Astrocyte of the spinal cord (primary cell): Measurements from ENCODE around the gene IFNG.
"Not testable (repeated sequence)": the region's sequence is repeated elsewhere in the genome, so short reads cannot be mapped to it uniquely, and the experiment has no call there.

Experiments
- DNase-seq: peaks from one replicate; pipeline ENCODE4 v3.0.0; 2011; ENCODE audit warnings: low read depth, low spot score
- H3K4me3 ChIP-seq: 2 replicates; pipeline ENCODE4 v1.5.1; 2011; ENCODE audit warnings: low read depth, mild to moderate bottlenecking, low read length, moderate library complexity
- in situ Hi-C: cut with HindIII; loops from 2 replicates; pipeline ENCODE4 v1.10.0; 2017; ENCODE audit warnings: low sequenced_read_pairs
- TF ChIP-seq, protein P1 (sequence below): IDR thresholded peaks from 2 replicates; pipeline ENCODE4 v1.5.1; 2012; ENCODE audit warnings: low read depth, mild to moderate bottlenecking, low read length, inconsistent platforms

The IFNG gene

DNA sequence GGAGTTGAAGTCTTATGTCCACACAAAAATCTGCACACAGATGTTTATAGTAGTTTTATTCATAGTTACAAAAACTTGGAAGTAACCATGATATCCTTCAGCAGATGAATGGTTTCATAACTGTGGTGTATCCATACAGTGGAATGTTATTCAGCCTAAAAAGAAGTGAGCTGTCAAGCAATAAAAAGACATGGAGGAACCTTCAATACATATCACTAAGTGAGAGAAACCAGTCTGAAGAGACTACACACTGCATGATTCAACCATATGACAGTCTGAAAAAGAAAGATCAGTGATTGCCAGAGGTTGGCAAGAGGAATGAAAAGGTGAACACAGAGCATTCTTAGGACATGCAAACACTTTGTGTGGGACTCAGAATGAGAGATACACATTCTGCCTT is 18.6 kb upstream of the IFNG start:
- no peak for DNase-seq
- in situ Hi-C loops = no loop called here
- H3K4me3 ChIP-seq = no peak overlapping the region
- TF ChIP-seq, protein P1, sequence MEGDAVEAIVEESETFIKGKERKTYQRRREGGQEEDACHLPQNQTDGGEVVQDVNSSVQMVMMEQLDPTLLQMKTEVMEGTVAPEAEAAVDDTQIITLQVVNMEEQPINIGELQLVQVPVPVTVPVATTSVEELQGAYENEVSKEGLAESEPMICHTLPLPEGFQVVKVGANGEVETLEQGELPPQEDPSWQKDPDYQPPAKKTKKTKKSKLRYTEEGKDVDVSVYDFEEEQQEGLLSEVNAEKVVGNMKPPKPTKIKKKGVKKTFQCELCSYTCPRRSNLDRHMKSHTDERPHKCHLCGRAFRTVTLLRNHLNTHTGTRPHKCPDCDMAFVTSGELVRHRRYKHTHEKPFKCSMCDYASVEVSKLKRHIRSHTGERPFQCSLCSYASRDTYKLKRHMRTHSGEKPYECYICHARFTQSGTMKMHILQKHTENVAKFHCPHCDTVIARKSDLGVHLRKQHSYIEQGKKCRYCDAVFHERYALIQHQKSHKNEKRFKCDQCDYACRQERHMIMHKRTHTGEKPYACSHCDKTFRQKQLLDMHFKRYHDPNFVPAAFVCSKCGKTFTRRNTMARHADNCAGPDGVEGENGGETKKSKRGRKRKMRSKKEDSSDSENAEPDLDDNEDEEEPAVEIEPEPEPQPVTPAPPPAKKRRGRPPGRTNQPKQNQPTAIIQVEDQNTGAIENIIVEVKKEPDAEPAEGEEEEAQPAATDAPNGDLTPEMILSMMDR = no peak

DNA sequence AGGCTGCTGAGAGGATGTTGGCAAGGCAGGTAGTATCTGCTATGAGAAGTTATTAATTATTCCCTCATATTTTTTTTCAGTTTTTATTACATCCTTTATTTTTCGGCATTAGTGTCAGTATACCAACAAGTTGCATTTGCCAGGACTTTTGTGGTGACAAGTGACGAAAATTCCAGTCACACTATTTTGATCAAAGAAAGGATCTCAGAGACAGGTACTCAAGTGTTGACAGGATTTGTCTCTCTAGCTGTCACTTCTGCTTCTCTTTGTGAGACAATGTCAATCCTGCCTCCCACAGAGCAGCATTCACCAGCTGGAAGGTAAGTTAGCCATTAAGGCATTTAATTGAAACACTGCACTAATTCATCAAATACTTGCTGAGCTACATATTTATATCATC is 18.0 kb upstream of the IFNG start:
- no peak overlapping the region for H3K4me3 ChIP-seq
- in situ Hi-C loops = no loop called here
- no peak for DNase-seq

DNA sequence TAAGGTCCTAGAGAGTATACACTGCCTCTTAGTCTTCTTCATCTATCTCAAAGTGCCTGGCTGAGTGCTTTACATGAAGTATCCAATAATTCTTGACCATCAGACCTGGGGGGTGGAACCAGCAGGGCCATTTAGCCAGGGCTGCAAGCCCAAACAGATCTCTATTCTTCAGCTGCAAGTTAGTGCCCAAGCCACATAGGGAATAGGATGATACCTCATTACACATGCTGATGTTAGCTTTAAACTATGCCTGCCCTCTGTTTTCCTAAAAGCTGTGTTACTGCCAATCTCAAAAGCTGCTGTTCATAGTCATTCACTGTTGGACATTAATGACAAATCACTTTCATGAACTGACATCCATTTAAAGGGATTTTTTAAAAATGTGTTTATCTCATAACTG is 16.7 kb upstream of the IFNG start:
- in situ Hi-C loops = no loop called here
- DNase-seq = no peak
- H3K4me3 ChIP-seq = no peak overlapping the region
- TF ChIP-seq, protein P1 = no peak

More for the DNA sequence above, 18.0 kb upstream of the IFNG start:
- TF ChIP-seq, protein P1 = no peak

DNA sequence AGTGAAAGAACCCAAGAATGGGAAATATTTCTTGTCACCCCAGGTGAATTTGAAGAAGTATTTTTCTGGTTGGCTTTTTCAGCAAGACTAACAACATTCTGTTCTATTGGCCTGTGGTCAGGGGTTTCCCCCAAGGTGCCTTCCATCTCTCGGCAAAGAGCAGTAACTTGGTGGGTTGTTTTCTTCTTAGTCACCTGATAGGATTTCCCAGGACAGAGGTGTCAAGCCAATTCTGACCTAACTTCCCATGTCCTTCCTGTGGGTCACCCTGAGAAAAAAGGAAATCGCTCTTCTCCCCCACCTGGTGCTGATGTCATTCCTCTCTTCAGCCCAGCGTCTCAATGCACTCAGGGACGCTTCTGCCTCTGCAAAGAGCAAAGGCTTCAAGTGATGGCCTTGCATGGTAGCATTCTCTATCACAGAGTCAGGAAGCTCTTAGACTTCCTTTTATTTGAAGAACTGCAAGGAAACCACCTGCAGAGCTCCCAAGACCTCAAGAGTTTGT is 16.1 kb upstream of the IFNG start:
- no peak for DNase-seq
- in situ Hi-C loops = no loop called here
- H3K4me3 ChIP-seq = no peak overlapping the region
- TF ChIP-seq, protein P1 = no peak

DNA sequence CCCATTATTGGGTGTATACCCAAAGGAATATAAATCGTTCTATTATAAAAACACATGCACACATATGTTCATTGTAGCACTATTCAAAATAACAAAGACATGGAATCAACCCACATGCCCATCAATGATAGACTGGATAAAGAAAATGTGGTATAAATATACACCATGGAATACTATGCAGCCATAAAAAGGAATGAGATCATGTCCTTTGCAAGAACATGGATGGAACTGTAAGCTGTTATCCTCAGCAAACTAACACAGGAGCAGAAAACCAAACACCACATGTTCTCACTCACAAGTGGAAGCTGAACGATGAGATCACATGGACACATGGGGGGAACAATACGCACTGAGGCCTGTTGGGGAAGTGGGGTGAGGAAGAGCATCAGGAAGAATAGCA is 15.2 kb upstream of the IFNG start:
- H3K4me3 ChIP-seq, DNase-seq, in situ Hi-C loops: not testable (repeated sequence)

DNA sequence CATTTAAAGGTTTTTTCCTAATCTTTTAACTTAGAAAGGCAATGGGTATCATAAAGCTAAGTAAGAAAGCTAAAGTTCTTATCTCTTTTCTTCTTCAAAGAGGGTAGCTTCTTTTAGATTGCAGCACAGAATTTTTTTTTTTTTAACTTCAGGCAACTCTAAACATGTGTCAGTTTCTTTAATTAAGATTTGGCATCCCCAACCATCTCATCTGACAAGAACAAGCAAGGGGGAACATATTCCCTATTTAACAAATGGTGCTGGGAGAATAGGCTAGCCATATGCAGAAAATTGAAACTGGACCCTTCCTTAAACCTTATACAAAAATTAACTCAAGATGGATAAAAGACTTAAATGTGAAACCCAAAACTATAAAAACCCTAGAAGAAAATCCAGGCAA is 14.3 kb upstream of the IFNG start:
- in situ Hi-C loops = no loop called here
- TF ChIP-seq, protein P1 = no peak
- H3K4me3 ChIP-seq = no peak overlapping the region
- DNase-seq = no peak

DNA sequence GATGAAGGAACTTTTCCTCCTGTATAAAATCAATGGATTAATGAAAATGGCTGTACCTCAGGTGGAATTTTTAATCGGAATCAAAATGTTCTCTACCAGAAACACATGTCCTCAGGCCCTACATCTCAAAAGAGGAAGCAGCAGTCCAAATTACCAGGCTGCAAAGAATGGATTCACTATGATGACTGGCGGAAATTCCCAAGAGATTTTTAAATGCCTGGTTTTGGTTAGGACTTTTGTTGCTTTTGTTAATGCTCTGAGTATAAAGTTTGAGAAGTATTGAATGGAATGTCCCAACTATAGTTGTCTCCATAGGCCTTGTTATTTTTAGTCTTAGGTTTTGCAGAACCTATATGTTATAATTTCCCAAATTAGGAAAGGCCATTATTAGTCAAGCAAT is 11.2 kb upstream of the IFNG start:
- in situ Hi-C loops = no loop called here
- DNase-seq = no peak
- no peak overlapping the region for H3K4me3 ChIP-seq
- TF ChIP-seq, protein P1 = no peak
